IMR-90 (cell line): Measurements from ENCODE around the gene CADM1.

Experiments used
- CTCF ChIP-seq: conservative IDR thresholded peaks from 2 replicates; pipeline ENCODE4 v1.5.1; 2012; ENCODE audit warnings: mild to moderate bottlenecking, low read depth, low read length, improper control_type of control experiment
- ELK1 ChIP-seq: fragments of 150-350 bp; IDR thresholded peaks from 2 replicates; pipeline ENCODE4 v1.6.1; 2016; ENCODE audit warnings: low read depth, mild to moderate bottlenecking, low read length, moderate library complexity, borderline replicate concordance
- FOS ChIP-seq: fragments of 150-350 bp; IDR thresholded peaks from 2 replicates; pipeline ENCODE4 v1.6.1; 2016; ENCODE audit warnings: low read depth, low read length
- MAFK ChIP-seq: IDR thresholded peaks from 2 replicates; pipeline ENCODE4 v1.6.1; 2012; ENCODE audit warnings: low read depth, low read length, improper control_type of control experiment
- NFE2L2 ChIP-seq: fragments of 150-350 bp; IDR thresholded peaks from 2 replicates; pipeline ENCODE4 v1.6.1; 2016; ENCODE audit warnings: low read depth, mild to moderate bottlenecking, low read length
- POLR2A ChIP-seq: IDR thresholded peaks from 2 replicates; pipeline ENCODE4 v1.6.1; 2012; ENCODE audit warnings: mild to moderate bottlenecking, low read depth, low read length
- RAD21 ChIP-seq: IDR thresholded peaks from 2 replicates; pipeline ENCODE4 v1.6.1; 2012; ENCODE audit warnings: low read length, improper control_type of control experiment
- RCOR1 ChIP-seq: IDR thresholded peaks from 2 replicates; pipeline ENCODE4 v1.6.1; 2012; ENCODE audit warnings: mild to moderate bottlenecking, low read length, improper control_type of control experiment; ENCODE audit not compliant: insufficient replicate concordance
- SMC3 ChIP-seq: fragments of 150-350 bp; IDR thresholded peaks from 2 replicates; pipeline ENCODE4 v1.6.1; 2016; ENCODE audit warnings: low read depth, mild to moderate bottlenecking, antibody characterized with exemption, low read length, moderate library complexity

- TF ChIP-seq CTCF = no peak
- no peak for TF ChIP-seq FOS
- TF ChIP-seq RAD21 = no peak
- no peak for TF ChIP-seq RCOR1
- TF ChIP-seq NFE2L2 = no peak
- no peak for TF ChIP-seq POLR2A
- no peak for TF ChIP-seq SMC3
- no peak for TF ChIP-seq ELK1
- TF ChIP-seq MAFK = no peak
Measured at GRCh38 chr11:115162919-115163318, 341.3 kb downstream of the CADM1 start.
